ENCODE data around the gene PDE4C. TPM values are rescaled to one million over a fixed set of nuclear protein-coding genes. Genes with fewer than 3 reads are reported as not detected.
A peak's percentile ranks its signal among the peaks of the same experiment; 100 is the strongest.

PDE4C gene
- total and polyA plus RNA-seq, 9 of the 15 experiments (the other 6 are each of a cell fraction or from before 2014, with no cell fraction given), result 0.04 to 0.91 (median 0.20) TPM; not detected in 1

DNA sequence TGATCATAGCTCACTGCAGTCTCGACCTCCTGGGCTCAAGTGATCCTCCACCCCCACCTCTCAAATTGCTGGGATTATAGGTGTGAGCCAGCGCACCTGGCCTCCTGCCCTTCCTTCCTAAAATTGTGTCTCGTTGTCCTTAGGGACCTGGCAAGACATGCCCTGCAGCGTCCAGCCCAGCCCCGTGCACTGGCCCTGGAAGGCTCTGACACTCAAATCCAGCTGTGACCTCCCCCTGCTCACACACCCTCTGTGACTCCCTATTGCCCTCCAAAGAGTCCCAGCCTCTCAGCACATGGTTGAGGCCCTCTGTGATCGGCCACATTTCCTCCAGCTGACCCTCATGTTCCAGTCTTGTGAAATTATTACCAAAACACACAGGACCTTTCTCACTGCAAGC lies 28.3 kb downstream of the PDE4C start:
- H3K4me1 ChIP-seq (replicated peaks in 1 of 2; ENCODE audit: control insufficient read depth in 2 of 2, insufficient read depth in 2 of 2, low read length in 2 of 2), result peaks cover 14 to 46% of the 10 kb centered on the region in 2 experiments; a peak in 4 of 5 replicates
- intact Hi-C loops (cut with micrococcal nuclease) (no loop called here), in situ Hi-C loops (cut with MboI) (no loop called here)
- H3K4me3 ChIP-seq, result no peak overlapping the region
- no peak for FAIRE-seq
- no peak for ATAC-seq
- TF ChIP-seq ZNF316 (IDR thresholded peaks at IDR 0.05) (no peak), KLF16 (IDR thresholded peaks at IDR 0.05) (no peak), ATF1 (CRISPR knock-in tag; IDR thresholded peaks at IDR 0.05) (no peak), ATF1 (tag; IDR thresholded peaks at IDR 0.05) (no peak), ILK (tag; IDR thresholded peaks at IDR 0.05; ENCODE audit: borderline replicate concordance, low read depth) (no peak), PHTF2 (CRISPR knock-in tag; IDR thresholded peaks at IDR 0.05) (no peak), FOXP1 (CRISPR knock-in tag; IDR thresholded peaks at IDR 0.05) (no peak)
- peaks cover 28% of the 10 kb centered on the region for H3K79me2 ChIP-seq (ENCODE audit: control insufficient read depth, insufficient read depth, low read length)
- H3K9ac ChIP-seq (ENCODE audit: insufficient read depth in 1 of 2, low read depth in 2 of 2, low read length in 2 of 2), result peak overlapping the region in 1 of 2 experiments; percentile 24; a peak in 1 of 4 replicates
- no peak for DNase-seq (ENCODE audit: extremely low read depth in 1 of 4, low spot score in 3 of 4)
- BruUV-seq (replicated peaks), result no TSS peak
- WGBS (ENCODE audit: insufficient coverage, low coverage, missing lambda C conversion rate), result 65% methylated on average over 5 of the region's 6 CpGs
- H3K9me1 ChIP-seq (ENCODE audit: control insufficient read depth, insufficient read depth, low read length), result no peaks in the 10 kb centered on the region
- no peaks in the 10 kb centered on the region for H3K9me3 ChIP-seq (replicated peaks; ENCODE audit: control insufficient read depth, insufficient read depth, low read depth, low read length)
- H3K27ac ChIP-seq (ENCODE audit: extremely low read depth, low read depth, low read length), result no peak overlapping the region
- H3K36me3 ChIP-seq (ENCODE audit: control insufficient read depth, insufficient read depth, low read length), result peaks cover 64% of the 10 kb centered on the region; the same call in 2 of the 3 replicates
- POLR2A ChIA-PET, result interaction anchor here (0.6 to 1.0 kb wide), 4 partner anchors 20 to 1141 kb away, joined by 3 read pairs; no protein-coding TSS in a partner anchor
- H2AFZ ChIP-seq (ENCODE audit: low read depth, low read length), result no peak overlapping the region
- peaks cover 6% of the 10 kb centered on the region; the same call in 1 of the 2 replicates for H4K20me1 ChIP-seq (replicated peaks; ENCODE audit: control insufficient read depth, insufficient read depth, low read length)
- H3K27me3 ChIP-seq (ENCODE audit: control insufficient read depth in 2 of 2, insufficient read depth in 2 of 2, low read length in 2 of 2), result no peaks in the 10 kb centered on the region
- H3K4me2 ChIP-seq (ENCODE audit: insufficient read depth, low read length), result no peak overlapping the region
- CTCF ChIA-PET (ENCODE audit: low intra/inter-chr PET ratio), result no interaction called here

- BruUV-seq (replicated peaks), result no TSS peak
- H3K27me3 ChIP-seq (ENCODE audit: control insufficient read depth in 2 of 2, insufficient read depth in 2 of 2, low read length in 2 of 2), result no peaks in the 10 kb centered on the region
- FAIRE-seq, result no peak
- H3K27ac ChIP-seq (ENCODE audit: extremely low read depth, low read depth, low read length), result no peak overlapping the region
- no peak overlapping the region for H3K4me3 ChIP-seq
- H2AFZ ChIP-seq (ENCODE audit: low read depth, low read length), result no peak overlapping the region
- peaks cover 14 to 42% of the 10 kb centered on the region in 2 experiments; a peak in 4 of 5 replicates for H3K4me1 ChIP-seq (replicated peaks in 1 of 2; ENCODE audit: control insufficient read depth in 2 of 2, insufficient read depth in 2 of 2, low read length in 2 of 2)
- DNase-seq (ENCODE audit: extremely low read depth in 1 of 4, low spot score in 3 of 4), result no peak
- H3K9me1 ChIP-seq (ENCODE audit: control insufficient read depth, insufficient read depth, low read length), result no peaks in the 10 kb centered on the region
- in situ Hi-C loops (cut with MboI) (no loop called here), intact Hi-C loops (cut with micrococcal nuclease) (no loop called here)
- H3K36me3 ChIP-seq (ENCODE audit: control insufficient read depth, insufficient read depth, low read length), result peaks cover 61% of the 10 kb centered on the region; the same call in 2 of the 3 replicates
- no peaks in the 10 kb centered on the region for H3K9me3 ChIP-seq (replicated peaks; ENCODE audit: control insufficient read depth, insufficient read depth, low read depth, low read length)
- H3K79me2 ChIP-seq (ENCODE audit: control insufficient read depth, insufficient read depth, low read length), result peaks cover 22% of the 10 kb centered on the region
- peaks cover 6% of the 10 kb centered on the region; the same call in 1 of the 2 replicates for H4K20me1 ChIP-seq (replicated peaks; ENCODE audit: control insufficient read depth, insufficient read depth, low read length)
- 91% methylated on average over 15 of the region's 18 CpGs for WGBS (ENCODE audit: insufficient coverage, low coverage, missing lambda C conversion rate)
- ATAC-seq, result no peak
- H3K9ac ChIP-seq (ENCODE audit: insufficient read depth in 1 of 2, low read depth in 2 of 2, low read length in 2 of 2), result 0 out of 4 replicates have a peak overlapping the region, but pooled peaks of 1 of the 2 experiments have one; percentile 4
- POLR2A ChIA-PET, result interaction anchor here (0.6 kb wide), 1 partner anchor 37 kb away, joined by 3 read pairs; no protein-coding TSS in a partner anchor
- H3K4me2 ChIP-seq (ENCODE audit: insufficient read depth, low read length), result no peak overlapping the region
- CTCF ChIA-PET (ENCODE audit: low intra/inter-chr PET ratio), result no interaction called here
- TF ChIP-seq, protein P1, sequence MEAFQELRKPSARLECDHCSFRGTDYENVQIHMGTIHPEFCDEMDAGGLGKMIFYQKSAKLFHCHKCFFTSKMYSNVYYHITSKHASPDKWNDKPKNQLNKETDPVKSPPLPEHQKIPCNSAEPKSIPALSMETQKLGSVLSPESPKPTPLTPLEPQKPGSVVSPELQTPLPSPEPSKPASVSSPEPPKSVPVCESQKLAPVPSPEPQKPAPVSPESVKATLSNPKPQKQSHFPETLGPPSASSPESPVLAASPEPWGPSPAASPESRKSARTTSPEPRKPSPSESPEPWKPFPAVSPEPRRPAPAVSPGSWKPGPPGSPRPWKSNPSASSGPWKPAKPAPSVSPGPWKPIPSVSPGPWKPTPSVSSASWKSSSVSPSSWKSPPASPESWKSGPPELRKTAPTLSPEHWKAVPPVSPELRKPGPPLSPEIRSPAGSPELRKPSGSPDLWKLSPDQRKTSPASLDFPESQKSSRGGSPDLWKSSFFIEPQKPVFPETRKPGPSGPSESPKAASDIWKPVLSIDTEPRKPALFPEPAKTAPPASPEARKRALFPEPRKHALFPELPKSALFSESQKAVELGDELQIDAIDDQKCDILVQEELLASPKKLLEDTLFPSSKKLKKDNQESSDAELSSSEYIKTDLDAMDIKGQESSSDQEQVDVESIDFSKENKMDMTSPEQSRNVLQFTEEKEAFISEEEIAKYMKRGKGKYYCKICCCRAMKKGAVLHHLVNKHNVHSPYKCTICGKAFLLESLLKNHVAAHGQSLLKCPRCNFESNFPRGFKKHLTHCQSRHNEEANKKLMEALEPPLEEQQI (IDR thresholded peaks at IDR 0.05), result no peak
- TF ChIP-seq, protein P2, sequence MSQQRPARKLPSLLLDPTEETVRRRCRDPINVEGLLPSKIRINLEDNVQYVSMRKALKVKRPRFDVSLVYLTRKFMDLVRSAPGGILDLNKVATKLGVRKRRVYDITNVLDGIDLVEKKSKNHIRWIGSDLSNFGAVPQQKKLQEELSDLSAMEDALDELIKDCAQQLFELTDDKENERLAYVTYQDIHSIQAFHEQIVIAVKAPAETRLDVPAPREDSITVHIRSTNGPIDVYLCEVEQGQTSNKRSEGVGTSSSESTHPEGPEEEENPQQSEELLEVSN (IDR thresholded peaks at IDR 0.05; ENCODE audit: borderline replicate concordance in 1 of 2, extremely low read depth in 1 of 2, insufficient read depth in 1 of 2, insufficient read length in 1 of 2, low read depth in 1 of 2, low read length in 1 of 2, poor library complexity in 1 of 2, severe bottlenecking in 1 of 2), result no peak
- TF ChIP-seq, protein P3, sequence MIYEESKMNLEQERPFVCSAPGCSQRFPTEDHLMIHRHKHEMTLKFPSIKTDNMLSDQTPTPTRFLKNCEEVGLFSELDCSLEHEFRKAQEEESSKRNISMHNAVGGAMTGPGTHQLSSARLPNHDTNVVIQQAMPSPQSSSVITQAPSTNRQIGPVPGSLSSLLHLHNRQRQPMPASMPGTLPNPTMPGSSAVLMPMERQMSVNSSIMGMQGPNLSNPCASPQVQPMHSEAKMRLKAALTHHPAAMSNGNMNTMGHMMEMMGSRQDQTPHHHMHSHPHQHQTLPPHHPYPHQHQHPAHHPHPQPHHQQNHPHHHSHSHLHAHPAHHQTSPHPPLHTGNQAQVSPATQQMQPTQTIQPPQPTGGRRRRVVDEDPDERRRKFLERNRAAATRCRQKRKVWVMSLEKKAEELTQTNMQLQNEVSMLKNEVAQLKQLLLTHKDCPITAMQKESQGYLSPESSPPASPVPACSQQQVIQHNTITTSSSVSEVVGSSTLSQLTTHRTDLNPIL (CRISPR knock-in tag; IDR thresholded peaks at IDR 0.05), result no peak
These were observed 28.9 kb downstream of the PDE4C start for GRCh38 chr19:18197306-18197705.
